A549 (cell line): ENCODE results near the gene KRT32. TPM values are rescaled to one million over a fixed set of nuclear protein-coding genes. Genes with fewer than 3 reads are reported as not detected.

ENCODE experiments used
- ATAC-seq, 2 experiments: fragments of 200-7000 bp in 1 of 2; fragments of >200 bp in 1 of 2; cut with Nextera tagmentation in 1 of 2; cut with Tn5 transposase in 1 of 2; 3 replicates each; pipeline versions ENCODE4 v1.8.0 to v1.9.1; 2018 to 2020; ENCODE audit warnings: mild to moderate bottlenecking in 1 of 2, moderate library complexity in 1 of 2
- CTCF ChIA-PET: fragments of 300-600 bp; sonication (Branson Sonifier 250); formaldehyde crosslinking; extraction: SDS; loops from one replicate; lab custom pipeline; 2021; ENCODE audit warnings: antibody characterized with exemption, inconsistent platforms; lab: Yijun Ruan, JAX
- POLR2A ChIA-PET: fragments of 350-600 bp; formaldehyde crosslinking; extraction: SDS; loops from one replicate; lab custom pipeline; 2021; ENCODE audit warnings: antibody characterized with exemption, inconsistent platforms; lab: Yijun Ruan, JAX
- DNase-seq, 2 experiments: peaks; one replicate each; pipeline versions ENCODE4 v3.0.0 to v3.0.0-alpha.2; 2011 to 2016; ENCODE audit warnings: low read depth in 1 of 2, low spot score in 1 of 2
- FAIRE-seq: peaks from 2 replicates; lab custom pipeline; 2011; peaks lifted over from hg19 to GRCh38; lab: Jason Lieb, UNC
- H3K27ac ChIP-seq, 2 experiments: fragments of >200 bp; sonication (Bioruptor Twin); formaldehyde crosslinking; 3 replicates each; pipeline ENCODE4 v1.5.1; 2016 to 2017
- H3K4me1 ChIP-seq: fragments of >200 bp; sonication (Bioruptor Twin); formaldehyde crosslinking; 3 replicates; pipeline ENCODE4 v1.6.1; 2016
- H3K4me2 ChIP-seq: fragments of >200 bp; sonication (Bioruptor Twin); formaldehyde crosslinking; 3 replicates; pipeline ENCODE4 v1.6.1; 2016
- H3K4me3 ChIP-seq: fragments of >200 bp; sonication (Bioruptor Twin); formaldehyde crosslinking; 3 replicates; pipeline ENCODE4 v1.5.1; 2016
- H3K9me3 ChIP-seq: fragments of >200 bp; sonication (Bioruptor Twin); formaldehyde crosslinking; 3 replicates; pipeline ENCODE4 v1.6.1; 2016
- BHLHE40 ChIP-seq: IDR thresholded peaks from 2 replicates; pipeline ENCODE4 v1.6.1; 2012; ENCODE audit warnings: low read depth, low read length, inconsistent platforms
- CBX2 ChIP-seq: fragments of 200-600 bp; sonication (generic); IDR thresholded peaks from 2 replicates; pipeline ENCODE4 v1.6.1; 2016; ENCODE audit warnings: low read depth, mild to moderate bottlenecking, borderline replicate concordance
- CBX8 ChIP-seq: fragments of 200-600 bp; sonication (generic); IDR thresholded peaks from 2 replicates; pipeline ENCODE4 v1.6.1; 2016
- CEBPB ChIP-seq, 2 experiments: fragments of >200 bp in 1 of 2; sonication (Bioruptor Twin) in 1 of 2; formaldehyde crosslinking in 1 of 2; IDR thresholded peaks; 2 replicates each; pipeline ENCODE4 v1.6.1; 2012 to 2016
- CHD2 ChIP-seq: fragments of 150-350 bp; IDR thresholded peaks from 2 replicates; pipeline ENCODE4 v1.6.1; 2014; ENCODE audit warnings: low read length; ENCODE audit not compliant: partially characterized antibody
- CHD4 ChIP-seq: fragments of 200-600 bp; sonication (generic); IDR thresholded peaks from 2 replicates; pipeline ENCODE4 v1.6.1; 2016; ENCODE audit warnings: antibody characterized with exemption, mild to moderate bottlenecking, borderline replicate concordance
- EHMT2 ChIP-seq: fragments of 200-600 bp; sonication (generic); IDR thresholded peaks from 2 replicates; pipeline ENCODE4 v1.6.1; 2016; ENCODE audit warnings: antibody characterized with exemption, low read depth, mild to moderate bottlenecking, moderate library complexity
- EP300 ChIP-seq, 2 experiments: fragments of >200 bp; sonication (Bioruptor Twin); formaldehyde crosslinking; IDR thresholded peaks; 2 replicates in 1 of 2; 3 replicates in 1 of 2; pipeline ENCODE4 v1.6.1; 2016 to 2017
- FOSL2 ChIP-seq, 2 experiments: fragments of 450-650 bp in 1 of 2; fragments of >200 bp in 1 of 2; sonication (Bioruptor Twin) in 1 of 2; formaldehyde crosslinking; IDR thresholded peaks; 2 replicates each; pipeline versions ENCODE4 v1.5.0 to v1.6.1; 2016 to 2020; ENCODE audit warnings: mild to moderate bottlenecking in 1 of 2, moderate library complexity in 1 of 2
- HOXB13 ChIP-seq: fragments of 250-450 bp; sonication (Bioruptor Pico); IDR thresholded peaks from 2 replicates; pipeline ENCODE4 v1.5.0; 2020; ENCODE audit warnings: low read depth, mild to moderate bottlenecking, moderate library complexity
- JUN ChIP-seq, 2 experiments: fragments of >200 bp; sonication (Bioruptor Twin); formaldehyde crosslinking; IDR thresholded peaks; 2 replicates in 1 of 2; 3 replicates in 1 of 2; pipeline ENCODE4 v1.6.1; 2016 to 2017
- JUNB ChIP-seq: fragments of >200 bp; sonication (Bioruptor Twin); formaldehyde crosslinking; IDR thresholded peaks from 2 replicates; pipeline ENCODE4 v1.6.1; 2016
- KDM5A ChIP-seq: fragments of 200-600 bp; sonication (generic); IDR thresholded peaks from 2 replicates; pipeline ENCODE4 v1.6.1; 2016; ENCODE audit warnings: antibody characterized with exemption, mild to moderate bottlenecking
- MAFK ChIP-seq: fragments of 450-650 bp; IDR thresholded peaks from 2 replicates; pipeline ENCODE4 v1.6.1; 2014; ENCODE audit not compliant: partially characterized antibody
- MAZ ChIP-seq: fragments of 150-350 bp; IDR thresholded peaks from 2 replicates; pipeline ENCODE4 v1.6.1; 2014; ENCODE audit warnings: antibody characterized with exemption, low read depth, low read length, borderline replicate concordance
- NFE2L2 ChIP-seq: fragments of 150-350 bp; conservative IDR thresholded peaks from 2 replicates; pipeline ENCODE4 v1.6.1; 2014; ENCODE audit warnings: low read length
- NPAS2 ChIP-seq: fragments of 250-450 bp; sonication (Bioruptor Pico); IDR thresholded peaks from 2 replicates; pipeline ENCODE4 v1.8.0; 2022; ENCODE audit warnings: mild to moderate bottlenecking, moderate library complexity, borderline replicate concordance
- POLR2A ChIP-seq: IDR thresholded peaks from 2 replicates; pipeline ENCODE4 v1.6.1; 2012; ENCODE audit warnings: mild to moderate bottlenecking, low read length
- POLR2AphosphoS2 ChIP-seq: conservative IDR thresholded peaks from 2 replicates; pipeline ENCODE4 v1.6.1; 2012; ENCODE audit warnings: low read length, improper control_type of control experiment, inconsistent platforms
- RNF2 ChIP-seq: fragments of 200-600 bp; sonication (generic); IDR thresholded peaks from 2 replicates; pipeline ENCODE4 v1.6.1; 2016; ENCODE audit warnings: low read depth, mild to moderate bottlenecking, antibody characterized with exemption, moderate library complexity, borderline replicate concordance
- SMC3 ChIP-seq: fragments of >200 bp; sonication (Bioruptor Twin); formaldehyde crosslinking; IDR thresholded peaks from 3 replicates; pipeline ENCODE4 v1.6.1; 2018; ENCODE audit warnings: inconsistent platforms
- TFCP2L1 ChIP-seq: fragments of 250-450 bp; sonication (Bioruptor Pico); IDR thresholded peaks from 2 replicates; pipeline ENCODE4 v1.5.0; 2021; ENCODE audit warnings: mild to moderate bottlenecking
- ZC3H11A ChIP-seq: fragments of 450-650 bp; IDR thresholded peaks from 2 replicates; pipeline ENCODE4 v1.6.1; 2014; ENCODE audit warnings: antibody characterized with exemption, mild to moderate bottlenecking
- ZFP36 ChIP-seq: fragments of 450-650 bp; IDR thresholded peaks from 2 replicates; pipeline ENCODE4 v1.6.1; 2014; ENCODE audit warnings: borderline replicate concordance; ENCODE audit not compliant: partially characterized antibody
- ZNF302 ChIP-seq: fragments of 250-450 bp; sonication (Bioruptor Pico); IDR thresholded peaks from 2 replicates; pipeline ENCODE4 v1.9.0; 2021; ENCODE audit warnings: inconsistent platforms, mild to moderate bottlenecking, moderate library complexity
- WGBS: methylation state at CpG from one replicate; pipeline ENCODE4 v1.1.6; 2017; ENCODE audit errors: missing lambda C conversion rate; 5-methylcytosine and 5-hydroxymethylcytosine counted together
- polyA plus RNA-seq, 4 experiments: library from polyadenylated mRNA; depleted of rRNA in 3 of 4; stranded (reverse); fragments of >200 nt; fragmentation: RNase III in 1 of 4; extraction: RNeasy Plus Mini Kit Qiagen cat#74134 plus additional on column Dnase treatment in 1 of 4; gene quantifications; 2 replicates in 3 of 4; 3 replicates in 1 of 4; pipeline ENCODE4 v1.2.3, GENCODE V29; 2011 to 2017
- TF ChIP-seq, protein P1 (sequence below): IDR thresholded peaks from 2 replicates; pipeline ENCODE4 v1.6.1; 2012
- TF ChIP-seq, protein P2 (sequence below): fragments of >200 bp; sonication (Bioruptor Twin); formaldehyde crosslinking; IDR thresholded peaks from 2 replicates; pipeline ENCODE4 v1.6.1; 2016
- TF ChIP-seq, protein P3 (sequence below): IDR thresholded peaks from 2 replicates; pipeline ENCODE4 v1.6.1; 2012

The KRT32 gene
- polyA plus RNA-seq, 2 of the 4 experiments (the other 2 are of a cell fraction): not detected

DNA sequence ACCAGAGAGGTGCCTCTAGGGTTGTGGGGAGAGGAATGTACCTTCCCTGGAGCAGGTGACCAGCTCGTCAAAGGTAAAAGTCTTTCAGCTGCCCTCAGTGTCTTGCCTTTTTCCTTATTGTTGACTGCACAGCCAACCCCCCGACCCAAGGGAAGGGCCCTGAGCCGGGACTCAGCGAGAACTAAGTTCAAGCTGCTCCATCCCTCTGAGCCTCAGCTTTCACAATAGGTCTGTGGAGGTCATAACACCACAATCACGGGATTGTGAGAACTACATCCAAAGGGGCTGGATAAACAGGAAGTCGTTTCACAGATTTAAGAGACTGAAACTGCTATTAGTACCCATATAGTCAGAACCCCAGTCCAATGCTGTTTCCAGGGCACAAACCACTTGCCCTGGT, 25.2 kb upstream of the KRT32 start:
- FAIRE-seq: no peak
- H3K4me3 ChIP-seq: no peak overlapping the region
- ATAC-seq: no peak
- TF ChIP-seq CBX8: no peak
- no peak for TF ChIP-seq HOXB13 (CRISPR knock-in tag)
- no peak for TF ChIP-seq KDM5A
- TF ChIP-seq CEBPB (IDR thresholded peaks at IDR 0.05): no peak
- TF ChIP-seq CHD2: no peak
- TF ChIP-seq EHMT2: no peak
- no peak for TF ChIP-seq MAZ
- TF ChIP-seq BHLHE40: no peak
- TF ChIP-seq RNF2: no peak
- no peak for TF ChIP-seq ZNF302
- TF ChIP-seq TFCP2L1: no peak
- TF ChIP-seq NFE2L2: no peak
- no peak for TF ChIP-seq POLR2A
- no peak for TF ChIP-seq JUN (IDR thresholded peaks at IDR 0.05)
- TF ChIP-seq CHD4: no peak
- no peak for TF ChIP-seq JUNB
- no peaks in the 10 kb centered on the region for H3K9me3 ChIP-seq
- ChIA-PET CTCF (interaction anchor here (0.6 to 13.1 kb wide), 14 partner anchors 12 to 635 kb away, joined by 3 to 119 read pairs (median 4); no protein-coding TSS in a partner anchor), POLR2A (no interaction called here)
- H3K27ac ChIP-seq: no peak overlapping the region
- WGBS: 77% methylated on average over 6 of the region's 6 CpGs
- DNase-seq: no peak
- no peak overlapping the region for H3K4me2 ChIP-seq
- peaks cover 15% of the 10 kb centered on the region for H3K4me1 ChIP-seq

DNA sequence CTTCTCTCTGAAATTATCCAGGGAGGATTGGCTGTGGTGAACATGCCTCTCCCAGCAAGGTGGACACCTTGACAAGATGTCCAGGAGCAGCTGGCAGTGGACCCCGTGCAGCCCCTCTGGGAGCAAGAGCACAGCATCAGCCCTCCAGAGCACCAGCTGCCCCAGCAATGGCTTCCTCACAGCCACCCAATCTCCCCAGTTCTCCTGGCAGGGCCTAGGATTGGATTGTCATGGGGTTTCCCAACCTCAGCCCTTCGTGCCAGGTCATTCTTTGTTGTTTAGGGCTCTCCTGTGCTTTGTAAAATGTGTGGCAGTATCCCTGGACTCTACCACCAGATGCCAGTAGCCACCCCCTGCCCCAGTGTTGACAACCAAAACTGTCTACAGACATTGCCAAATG, 24.3 kb upstream of the KRT32 start:
- Histone ChIP-seq H3K27ac (no peak overlapping the region), H3K4me2 (no peak overlapping the region), H3K4me3 (no peak overlapping the region), H3K9me3 (no peaks in the 10 kb centered on the region), H3K4me1 (peaks cover 7% of the 10 kb centered on the region; the same call in 2 of the 3 replicates)
- FAIRE-seq (no peak), DNase-seq (no peak), ATAC-seq (no peak)
- CTCF ChIA-PET: interaction anchor here (1.3 to 13.1 kb wide), 6 partner anchors 12 to 176 kb away, joined by 3 to 119 read pairs (median 8); no protein-coding TSS in a partner anchor
- TF ChIP-seq NFE2L2 (no peak), MAZ (no peak), POLR2AphosphoS2 (no peak), NPAS2 (CRISPR knock-in tag) (no peak), JUN (IDR thresholded peaks at IDR 0.05) (no peak), EP300 (IDR thresholded peaks at IDR 0.05) (no peak), CBX2 (no peak), MAFK (no peak), ZC3H11A (no peak), CHD2 (no peak), POLR2A (no peak), FOSL2 (IDR thresholded peaks at IDR 0.05) (no peak), FOSL2 (CRISPR knock-in tag; IDR thresholded peaks at IDR 0.05) (no peak), ZFP36 (no peak), ZNF302 (no peak), CEBPB (IDR thresholded peaks at IDR 0.05) (no peak), SMC3 (no peak)
- TF ChIP-seq, protein P1, sequence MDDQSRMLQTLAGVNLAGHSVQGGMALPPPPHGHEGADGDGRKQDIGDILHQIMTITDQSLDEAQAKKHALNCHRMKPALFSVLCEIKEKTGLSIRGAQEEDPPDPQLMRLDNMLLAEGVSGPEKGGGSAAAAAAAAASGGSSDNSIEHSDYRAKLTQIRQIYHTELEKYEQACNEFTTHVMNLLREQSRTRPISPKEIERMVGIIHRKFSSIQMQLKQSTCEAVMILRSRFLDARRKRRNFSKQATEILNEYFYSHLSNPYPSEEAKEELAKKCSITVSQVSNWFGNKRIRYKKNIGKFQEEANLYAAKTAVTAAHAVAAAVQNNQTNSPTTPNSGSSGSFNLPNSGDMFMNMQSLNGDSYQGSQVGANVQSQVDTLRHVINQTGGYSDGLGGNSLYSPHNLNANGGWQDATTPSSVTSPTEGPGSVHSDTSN: no peak
- TF ChIP-seq, protein P2, sequence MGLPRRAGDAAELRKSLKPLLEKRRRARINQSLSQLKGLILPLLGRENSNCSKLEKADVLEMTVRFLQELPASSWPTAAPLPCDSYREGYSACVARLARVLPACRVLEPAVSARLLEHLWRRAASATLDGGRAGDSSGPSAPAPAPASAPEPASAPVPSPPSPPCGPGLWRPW: no peak
- TF ChIP-seq, protein P3, sequence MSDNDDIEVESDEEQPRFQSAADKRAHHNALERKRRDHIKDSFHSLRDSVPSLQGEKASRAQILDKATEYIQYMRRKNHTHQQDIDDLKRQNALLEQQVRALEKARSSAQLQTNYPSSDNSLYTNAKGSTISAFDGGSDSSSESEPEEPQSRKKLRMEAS: no peak
- POLR2A ChIA-PET: no interaction called here
- WGBS: 76% methylated on average over 2 of the region's 2 CpGs
